ENCODE data around the gene TBC1D9B.

Gene TBC1D9B

GRCh38 chr5:179822444-179822990 is 85.2 kb downstream of the TBC1D9B start:
- DNase-seq (ENCODE audit: extremely low read depth, low read depth): no peak
- TF ChIP-seq CTCF (IDR thresholded peaks at IDR 0.05; ENCODE audit: low read depth, low read length): no peak

- no peak for DNase-seq (ENCODE audit: extremely low read depth, low read depth)
Measured at GRCh38 chr5:179822059-179822432, 85.7 kb downstream of the TBC1D9B start.

GRCh38 chr5:179821298-179822058 is 86.2 kb downstream of the TBC1D9B start:
- no peak for TF ChIP-seq CTCF (IDR thresholded peaks at IDR 0.05; ENCODE audit: low read depth, low read length)

More at GRCh38 chr5:179822059-179822432, 85.7 kb downstream of the TBC1D9B start:
- TF ChIP-seq CTCF (IDR thresholded peaks at IDR 0.05; ENCODE audit: low read depth, low read length): no peak

GRCh38 chr5:179820483-179821297 is 87.0 kb downstream of the TBC1D9B start, which contains the start of gene SQSTM1:
Gene SQSTM1, plus strand, starts transcription at chr5:179820905. Its CDS starts 32 bp downstream, at chr5:179820937.
- TF ChIP-seq CTCF (IDR thresholded peaks at IDR 0.05; ENCODE audit: low read depth, low read length): no peak
- DNase-seq (ENCODE audit: extremely low read depth, low read depth): peak; percentile 62

More at GRCh38 chr5:179821298-179822058, 86.2 kb downstream of the TBC1D9B start:
- DNase-seq (ENCODE audit: extremely low read depth, low read depth): peak; percentile 83

- TF ChIP-seq CTCF (IDR thresholded peaks at IDR 0.05; ENCODE audit: low read depth, low read length): no peak
- DNase-seq (ENCODE audit: extremely low read depth, low read depth): no peak
Measured at GRCh38 chr5:179820127-179820482, 87.6 kb downstream of the TBC1D9B start.

GRCh38 chr5:179819296-179820126 is 88.2 kb downstream of the TBC1D9B start:
- TF ChIP-seq CTCF (IDR thresholded peaks at IDR 0.05; ENCODE audit: low read depth, low read length): no peak
- no peak for DNase-seq (ENCODE audit: extremely low read depth, low read depth)

Measured in AG09319 (cell line).